Endothelial cell of umbilical vein (primary cell): ENCODE data around the gene MUC22. TPM values are rescaled to one million over a fixed set of nuclear protein-coding genes. Genes with fewer than 3 reads are reported as not detected.

Experiments used
- BruUV-seq: library from RNA; stranded (reverse); fragments of 400-500 nt; replicated peaks from 2 replicates; lab custom pipeline; 2021; lab: Mats Ljungman, UMichigan
- CTCF ChIA-PET: fragments of 300-600, 350-600 bp; sonication (Branson Sonifier 250); formaldehyde crosslinking; loops from one replicate; lab custom pipeline; 2021; ENCODE audit warnings: antibody characterized with exemption, inconsistent platforms; lab: Charles Lee
- POLR2A ChIA-PET: fragments of 300-600, 350-600 bp; sonication (Branson Sonifier 250); formaldehyde crosslinking; loops from one replicate; lab custom pipeline; 2021; ENCODE audit warnings: antibody characterized with exemption, inconsistent platforms; lab: Charles Lee
- DNase-seq: peaks from one replicate; pipeline ENCODE4 v3.0.0-alpha.2; 2011; ENCODE audit warnings: low read depth, low spot score
- FAIRE-seq: peaks from 2 replicates; lab custom pipeline; 2011; peaks lifted over from hg19 to GRCh38; lab: Jason Lieb, UNC
- H2AFZ ChIP-seq: 2 replicates; pipeline ENCODE4 v1.6.0; 2012; ENCODE audit warnings: low read depth, low read length, control low read depth, inconsistent platforms
- H3K27ac ChIP-seq: 2 replicates; pipeline ENCODE4 v1.5.1; 2011; ENCODE audit warnings: low read depth, mild to moderate bottlenecking, control low read depth, low read length, moderate library complexity; ENCODE audit not compliant: insufficient read depth
- H3K27me3 ChIP-seq, 2 experiments: 2 replicates each; pipeline versions ENCODE4 v1.6.0 to v1.6.1; 2011; ENCODE audit warnings: low read length in 2 of 2, mixed read lengths in 1 of 2; ENCODE audit not compliant: control insufficient read depth in 2 of 2, insufficient read depth in 2 of 2
- H3K36me3 ChIP-seq, 2 experiments: 2 replicates in 1 of 2; 3 replicates in 1 of 2; pipeline ENCODE4 v1.5.1; 2011; ENCODE audit warnings: low read length in 2 of 2, mild to moderate bottlenecking in 1 of 2, moderate library complexity in 1 of 2; ENCODE audit not compliant: control insufficient read depth in 2 of 2, insufficient read depth in 2 of 2; ENCODE audit errors: extremely low read depth in 1 of 2
- H3K4me1 ChIP-seq: 3 replicates; pipeline ENCODE4 v1.5.1; 2011; ENCODE audit warnings: mild to moderate bottlenecking, low read length; ENCODE audit not compliant: control insufficient read depth, insufficient read depth; ENCODE audit errors: extremely low read depth
- H3K4me2 ChIP-seq: 2 replicates; pipeline ENCODE4 v1.6.1; 2011; ENCODE audit warnings: low read length, control low read depth, mixed read lengths; ENCODE audit not compliant: insufficient read depth
- H3K4me3 ChIP-seq, 3 experiments: fragments of 200-600 bp in 1 of 3; sonication (generic), shearing (Covaris generic) in 1 of 3; replicated peaks in 1 of 3; 2 replicates each; pipeline ENCODE4 v1.5.1; 2011 to 2016; ENCODE audit warnings: control low read depth in 3 of 3, low read length in 3 of 3, mild to moderate bottlenecking in 2 of 3, inconsistent platforms in 1 of 3, low read depth in 1 of 3, moderate library complexity in 1 of 3; ENCODE audit not compliant: insufficient read depth in 1 of 3
- H3K79me2 ChIP-seq: 2 replicates; pipeline ENCODE4 v1.6.0; 2012; ENCODE audit warnings: low read length, inconsistent platforms; ENCODE audit not compliant: control insufficient read depth, insufficient read depth
- H3K9ac ChIP-seq: replicated peaks from 2 replicates; pipeline ENCODE3; 2011; ENCODE audit warnings: low read length, control low read depth; ENCODE audit not compliant: insufficient read depth; ENCODE audit errors: extremely low read depth
- H3K9me1 ChIP-seq: replicated peaks from 3 replicates; pipeline ENCODE4 v1.6.0; 2011; ENCODE audit warnings: mild to moderate bottlenecking, low read length; ENCODE audit not compliant: control insufficient read depth, insufficient read depth; ENCODE audit errors: extremely low read depth
- H3K9me3 ChIP-seq: replicated peaks from 2 replicates; pipeline ENCODE4 v1.5.1; 2012; ENCODE audit warnings: low read length, inconsistent platforms; ENCODE audit not compliant: control insufficient read depth, insufficient read depth
- H4K20me1 ChIP-seq: replicated peaks from 2 replicates; pipeline ENCODE3; 2011; ENCODE audit warnings: mild to moderate bottlenecking, low read length; ENCODE audit not compliant: control insufficient read depth, insufficient read depth; ENCODE audit errors: extremely low read depth
- CTCF ChIP-seq, 2 donors: IDR thresholded peaks; 1 replicate in 1 of 2; 2 replicates in 1 of 2; pipeline ENCODE4 v1.5.1; 2011; ENCODE audit warnings: low read length in 2 of 2, mild to moderate bottlenecking in 2 of 2, moderate library complexity in 2 of 2, control low read depth in 1 of 2, inconsistent platforms in 1 of 2, low read depth in 1 of 2; ENCODE audit not compliant: insufficient read depth in 1 of 2; ENCODE audit errors: extremely low read depth in 1 of 2
- EZH2 ChIP-seq: IDR thresholded peaks from 2 replicates; pipeline ENCODE4 v1.6.1; 2012; ENCODE audit warnings: borderline replicate concordance, low read depth, mild to moderate bottlenecking, moderate library complexity, low read length, inconsistent platforms; ENCODE audit not compliant: severe bottlenecking
- FOS ChIP-seq: IDR thresholded peaks from 2 replicates; pipeline ENCODE4 v1.6.1; 2011; ENCODE audit warnings: mild to moderate bottlenecking, low read length, moderate library complexity, borderline replicate concordance; ENCODE audit not compliant: insufficient read depth
- GATA2 ChIP-seq: IDR thresholded peaks from 2 replicates; pipeline ENCODE4 v1.7.0; 2011; ENCODE audit warnings: low read depth, mild to moderate bottlenecking, moderate library complexity, mixed read lengths, low read length; ENCODE audit not compliant: insufficient read length, insufficient read depth
- JUN ChIP-seq: IDR thresholded peaks from 2 replicates; pipeline ENCODE4 v1.6.1; 2011; ENCODE audit warnings: borderline replicate concordance, low read depth; ENCODE audit not compliant: insufficient read length, insufficient read depth
- MAX ChIP-seq: IDR thresholded peaks from 2 replicates; pipeline ENCODE4 v1.6.1; 2011; ENCODE audit not compliant: insufficient read depth, insufficient read length
- MYC ChIP-seq: IDR thresholded peaks from one replicate; pipeline ENCODE4 v1.6.1; 2011; ENCODE audit warnings: mild to moderate bottlenecking, low read depth, low read length
- POLR2A ChIP-seq: IDR thresholded peaks from 2 replicates; pipeline ENCODE4 v1.6.1; 2012; ENCODE audit warnings: low read depth, mild to moderate bottlenecking, control low read depth, low read length
- POLR2AphosphoS5 ChIP-seq: IDR thresholded peaks from 2 replicates; pipeline ENCODE4 v1.6.1; 2012; ENCODE audit warnings: low read depth, mild to moderate bottlenecking, control low read depth, low read length, moderate library complexity; ENCODE audit not compliant: insufficient read depth
- dilution Hi-C: fragments of 300-500 bp; cut with MboI; formaldehyde crosslinking; loops from one replicate; pipeline ENCODE4 v1.15.0; 2019; ENCODE audit warnings: low sequenced_read_pairs; ENCODE audit not compliant: extremely low pct_ligation_motif_present
- intact Hi-C: fragments of 100-400 bp; cut with micrococcal nuclease; formaldehyde crosslinking; loops from one replicate; pipeline ENCODE4 v1.10.0; 2022
- polyA plus RNA-seq, 4 experiments: library from polyadenylated mRNA; depleted of rRNA in 3 of 4; stranded (reverse) in 3 of 4; unstranded in 1 of 4; fragments of >200 nt; gene quantifications; 2 replicates each; pipeline versions ENCODE4 v1.2.1 to v1.2.3, GENCODE V29; 2011 to 2012; ENCODE audit warnings: missing spikeins in 1 of 4
- total RNA-seq: library from RNA; stranded (reverse); gene quantifications from 2 replicates; pipeline ENCODE4 v1.2.3, GENCODE V29; 2021

Gene MUC22
- total and polyA plus RNA-seq, 2 donors (not counting 3 experiments of a cell fraction or from before 2014, with no cell fraction given): not detected

- H3K9me3 ChIP-seq: no peaks in the 10 kb centered on the region
- no peaks in the 10 kb centered on the region for H3K4me1 ChIP-seq
- intact Hi-C loops: no loop called here
- ChIA-PET CTCF (interaction anchor here (0.8 to 1.4 kb wide), 2 partner anchors 29 to 119 kb away, joined by 3 read pairs; no protein-coding TSS in a partner anchor), POLR2A (no interaction called here)
- no peak for DNase-seq
- BruUV-seq: no TSS peak
- H3K79me2 ChIP-seq: no peaks in the 10 kb centered on the region
- no peak overlapping the region for H3K27ac ChIP-seq
- H2AFZ ChIP-seq: no peak overlapping the region
- dilution Hi-C loops: no loop called here
- no peak overlapping the region for H3K9ac ChIP-seq
- no peaks in the 10 kb centered on the region for H3K36me3 ChIP-seq
- H3K27me3 ChIP-seq: peaks cover 27 to 32% of the 10 kb centered on the region in 2 experiments
- no peaks in the 10 kb centered on the region for H3K9me1 ChIP-seq
- no peak for FAIRE-seq
- no peak for TF ChIP-seq CTCF (IDR thresholded peaks at IDR 0.05; ENCODE audit: extremely low read depth in 1 of 2, insufficient read depth in 1 of 2, low read depth in 1 of 2, low read length in 2 of 2)
- TF ChIP-seq EZH2: no peak
- TF ChIP-seq MAX: no peak
- TF ChIP-seq POLR2AphosphoS5: no peak
- TF ChIP-seq MYC: no peak
- TF ChIP-seq POLR2A: no peak
- TF ChIP-seq FOS: no peak
- no peak for TF ChIP-seq JUN
- no peak for TF ChIP-seq GATA2
- H3K4me2 ChIP-seq: no peak overlapping the region
- no peaks in the 10 kb centered on the region for H4K20me1 ChIP-seq
- H3K4me3 ChIP-seq: no peak overlapping the region
These were observed 49.2 kb upstream of the MUC22 start for GRCh38 chr6:30960907-30961673.
